Astrocyte (in vitro differentiated cells and primary cell): ENCODE measurements around the gene TCEA2. TPM values are rescaled to one million over a fixed set of nuclear protein-coding genes. Genes with fewer than 3 reads are reported as not detected.
A peak's percentile ranks its signal among the peaks of the same experiment; 100 is the strongest.

Source experiments
- DNase-seq: peaks from one replicate; pipeline ENCODE4 v3.0.0-alpha.2; 2010; ENCODE audit warnings: low read depth
- FAIRE-seq: peaks from 2 replicates; lab custom pipeline; 2011; peaks lifted over from hg19 to GRCh38; lab: Jason Lieb, UNC
- H2AFZ ChIP-seq: 2 replicates; pipeline ENCODE4 v1.6.0; 2012; ENCODE audit warnings: low read depth, low read length, inconsistent platforms
- H3K27ac ChIP-seq: 2 replicates; pipeline ENCODE4 v1.5.1; 2011; ENCODE audit warnings: low read depth, low read length, inconsistent platforms
- H3K27me3 ChIP-seq: 2 replicates; pipeline ENCODE4 v1.6.0; 2011; ENCODE audit warnings: low read length, inconsistent platforms; ENCODE audit not compliant: insufficient read depth
- H3K36me3 ChIP-seq: 2 replicates; pipeline ENCODE4 v1.5.1; 2011; ENCODE audit warnings: low read length, inconsistent platforms; ENCODE audit not compliant: insufficient read depth
- H3K4me1 ChIP-seq: 2 replicates; pipeline ENCODE4 v1.5.1; 2011; ENCODE audit warnings: low read length, inconsistent platforms; ENCODE audit not compliant: insufficient read depth
- H3K4me2 ChIP-seq: 2 replicates; pipeline ENCODE4 v1.6.0; 2012; ENCODE audit warnings: low read length, inconsistent platforms
- H3K4me3 ChIP-seq: 2 replicates; pipeline ENCODE4 v1.5.1; 2011; ENCODE audit warnings: low read depth, mild to moderate bottlenecking, low read length, inconsistent platforms; ENCODE audit not compliant: insufficient read depth
- H3K79me2 ChIP-seq: 2 replicates; pipeline ENCODE4 v1.6.0; 2012; ENCODE audit warnings: mild to moderate bottlenecking, low read length, inconsistent platforms; ENCODE audit not compliant: insufficient read depth
- H3K9ac ChIP-seq: 2 replicates; pipeline ENCODE4 v1.6.0; 2012; ENCODE audit warnings: mild to moderate bottlenecking, low read length, inconsistent platforms
- H3K9me3 ChIP-seq: 2 replicates; pipeline ENCODE4 v1.5.1; 2012; ENCODE audit warnings: low read depth, mild to moderate bottlenecking, low read length, inconsistent platforms; ENCODE audit not compliant: insufficient read depth
- H4K20me1 ChIP-seq: 2 replicates; pipeline ENCODE4 v1.6.0; 2012; ENCODE audit warnings: low read length, inconsistent platforms; ENCODE audit not compliant: insufficient read depth
- H3K27ac Mint-ChIP-seq: one replicate; pipeline ENCODE4 v1.8.0; 2021; ENCODE audit warnings: mild to moderate bottlenecking, mixed read lengths; ENCODE audit not compliant: unreplicated experiment
- H3K27me3 Mint-ChIP-seq: one replicate; pipeline ENCODE4 v1.8.0; 2021; ENCODE audit warnings: low read depth, mixed read lengths; ENCODE audit not compliant: unreplicated experiment
- H3K36me3 Mint-ChIP-seq: one replicate; pipeline ENCODE4 v1.8.0; 2021; ENCODE audit warnings: low read depth, mixed read lengths; ENCODE audit not compliant: unreplicated experiment
- H3K4me1 Mint-ChIP-seq: one replicate; pipeline ENCODE4 v1.8.0; 2021; ENCODE audit warnings: low read depth, mixed read lengths; ENCODE audit not compliant: unreplicated experiment
- H3K4me3 Mint-ChIP-seq: one replicate; pipeline ENCODE4 v1.8.0; 2021; ENCODE audit warnings: mild to moderate bottlenecking, moderate library complexity, mixed read lengths; ENCODE audit not compliant: unreplicated experiment
- H3K9me3 Mint-ChIP-seq: one replicate; pipeline ENCODE4 v1.8.0; 2021; ENCODE audit warnings: mild to moderate bottlenecking, mixed read lengths; ENCODE audit not compliant: unreplicated experiment
- CTCF ChIP-seq: IDR thresholded peaks from 2 replicates; pipeline ENCODE4 v1.5.1; 2011; ENCODE audit warnings: low read depth, mild to moderate bottlenecking, inconsistent platforms, low read length, moderate library complexity; ENCODE audit not compliant: insufficient read depth
- EZH2 ChIP-seq: IDR thresholded peaks from 2 replicates; pipeline ENCODE4 v1.6.1; 2012; ENCODE audit warnings: mild to moderate bottlenecking, low read length, inconsistent platforms; ENCODE audit not compliant: insufficient read depth
- total RNA-seq: library from RNA; stranded (reverse); gene quantifications from 2 replicates; pipeline ENCODE4 v1.2.1, GENCODE V29; 2021

Gene TCEA2
- total RNA-seq, 1 donor from 2014 or later, result 53.1 TPM

- H3K4me1 Mint-ChIP-seq, result no peaks in the 10 kb centered on the region
- Histone ChIP-seq H3K9me3 (no peaks in the 10 kb centered on the region), H3K27me3 (no peaks in the 10 kb centered on the region), H2AFZ (no peak overlapping the region), H3K4me1 (no peaks in the 10 kb centered on the region), H3K27ac (no peak overlapping the region), H3K9ac (no peak overlapping the region), H4K20me1 (peaks cover 8% of the 10 kb centered on the region), H3K79me2 (no peaks in the 10 kb centered on the region), H3K4me3 (no peak overlapping the region), H3K36me3 (no peaks in the 10 kb centered on the region), H3K4me2 (no peak overlapping the region)
- peaks cover 3% of the 10 kb centered on the region for H3K36me3 Mint-ChIP-seq
- H3K27ac Mint-ChIP-seq, result peak overlapping the region; percentile 34
- no peak for DNase-seq
- TF ChIP-seq CTCF (no peak), EZH2 (no peak)
- H3K9me3 Mint-ChIP-seq, result no peaks in the 10 kb centered on the region
- no peak overlapping the region for H3K4me3 Mint-ChIP-seq
- no peak for FAIRE-seq
- H3K27me3 Mint-ChIP-seq, result no peaks in the 10 kb centered on the region
These were observed 8.6 kb downstream of the TCEA2 start for GRCh38 chr20:64071341-64072332.

- H3K4me1 Mint-ChIP-seq, result no peaks in the 10 kb centered on the region
- no peaks in the 10 kb centered on the region for H3K27me3 ChIP-seq
- no peaks in the 10 kb centered on the region for H3K36me3 ChIP-seq
- no peak for DNase-seq
- H4K20me1 ChIP-seq, result peaks cover 6% of the 10 kb centered on the region
- H3K4me1 ChIP-seq, result no peaks in the 10 kb centered on the region
- no peak overlapping the region for H3K4me2 ChIP-seq
- no peak overlapping the region for H3K4me3 ChIP-seq
- no peak overlapping the region for H3K4me3 Mint-ChIP-seq
- H3K9ac ChIP-seq, result no peak overlapping the region
- H3K27me3 Mint-ChIP-seq, result no peaks in the 10 kb centered on the region
- H3K9me3 Mint-ChIP-seq, result no peaks in the 10 kb centered on the region
- no peaks in the 10 kb centered on the region for H3K79me2 ChIP-seq
- H3K27ac ChIP-seq, result no peak overlapping the region
- no peaks in the 10 kb centered on the region for H3K9me3 ChIP-seq
- no peak overlapping the region for H2AFZ ChIP-seq
- no peak for TF ChIP-seq CTCF
- no peak for TF ChIP-seq EZH2
- H3K27ac Mint-ChIP-seq, result no peak overlapping the region
- peaks cover 3% of the 10 kb centered on the region for H3K36me3 Mint-ChIP-seq
- no peak for FAIRE-seq
These were observed 9.6 kb downstream of the TCEA2 start for GRCh38 chr20:64072498-64073063.
